ENCODE measurements around the gene ABITRAM.
"Not testable (repeated sequence)": the region's sequence is repeated elsewhere in the genome, so short reads cannot be mapped to it uniquely, and the experiment has no call there.

ABITRAM gene

DNA sequence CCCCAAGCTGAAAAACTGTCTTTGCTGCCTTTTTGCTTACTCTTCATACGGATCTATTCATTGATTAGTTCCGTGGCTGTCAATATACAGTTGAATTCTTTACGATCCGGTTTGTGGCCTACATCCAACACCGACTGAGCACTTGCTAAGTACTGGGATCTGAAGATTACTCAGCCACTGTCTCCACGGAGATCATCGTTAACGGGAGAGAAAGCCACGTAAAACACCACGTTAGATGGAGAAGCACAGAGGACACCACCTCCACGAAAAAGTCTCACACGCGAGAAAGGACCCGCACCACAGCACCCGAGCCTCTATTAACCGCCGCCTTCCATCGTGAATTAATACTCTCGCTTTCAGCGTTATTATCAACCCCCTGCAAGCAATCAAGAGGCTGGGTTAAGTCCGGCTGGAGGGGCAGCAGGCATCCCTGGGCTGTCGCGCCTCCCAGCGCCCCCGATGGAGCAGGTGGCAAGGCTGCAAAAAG is 926 bp upstream of the ABITRAM start:
- DNase-seq: no peak

- peak; percentile 90 for DNase-seq
Observed at GRCh38 chr9:108933718-108934322, 380 bp upstream of the ABITRAM start, which contains the start of gene ELP1. TSS of gene ELP1 (minus strand) at chr9:108934124. CDS start at chr9:108931146, 2,978 bp downstream.

DNA sequence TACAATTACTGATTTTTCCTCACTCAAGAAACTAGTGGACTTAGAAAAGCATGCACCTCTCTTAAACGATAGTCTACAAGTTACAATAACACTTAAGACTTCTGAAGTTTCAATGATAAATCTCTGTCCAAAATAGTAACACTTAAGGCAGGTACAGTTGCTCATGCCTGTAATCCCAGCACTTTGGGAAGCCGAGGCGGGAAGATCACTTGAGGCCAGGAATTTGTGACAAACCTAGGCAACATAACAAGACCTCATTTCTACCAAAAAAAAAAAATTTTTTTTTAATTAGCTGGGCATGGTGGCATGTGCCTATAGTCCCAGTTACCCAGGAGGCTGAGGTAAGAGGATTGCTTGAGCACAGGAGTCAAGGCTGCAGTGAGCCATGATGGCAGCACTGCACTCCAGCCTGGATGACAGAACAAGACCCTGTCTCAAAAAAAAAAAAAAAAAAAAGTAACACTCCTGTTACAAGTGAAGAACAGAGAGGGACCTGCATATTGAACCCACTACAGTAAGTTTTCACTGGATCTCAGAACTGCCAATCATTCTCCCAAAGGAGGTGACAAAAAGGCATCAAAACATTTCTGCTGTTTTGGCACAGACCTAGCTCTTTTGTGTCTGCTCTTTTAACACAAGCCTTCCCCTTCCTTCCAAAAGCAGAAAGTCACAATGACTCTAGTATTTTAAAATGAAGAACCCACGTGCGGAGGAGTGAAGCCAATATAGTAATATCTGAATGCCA is 3.5 kb downstream of the ABITRAM start:
- no peak for DNase-seq

DNA sequence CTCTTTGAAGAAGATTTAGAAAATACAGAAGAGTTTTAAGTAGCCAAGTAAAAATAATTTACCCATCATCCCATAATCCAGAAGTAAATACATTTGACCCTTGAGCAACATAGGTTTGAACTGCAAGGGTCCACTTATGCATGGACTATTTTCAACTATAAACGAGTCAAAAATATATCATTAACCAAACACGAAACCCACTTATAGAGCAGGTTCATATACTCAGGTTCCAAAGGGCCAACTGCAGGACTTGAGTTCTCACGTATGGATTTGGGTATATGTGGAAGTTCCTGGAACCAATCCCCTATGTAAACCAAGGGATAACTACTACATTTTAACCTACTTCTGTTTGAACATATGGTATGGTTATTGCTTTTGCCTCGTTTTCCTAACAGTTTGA is 5.8 kb downstream of the ABITRAM start:
- no peak for DNase-seq

GRCh38 chr9:108950168-108950567 is 16.0 kb downstream of the ABITRAM start:
- no peak for DNase-seq

- no peak for DNase-seq
Observed at GRCh38 chr9:108951578-108951977, 17.4 kb downstream of the ABITRAM start.

- no peak for DNase-seq
Observed at GRCh38 chr9:108953983-108954574, 19.9 kb downstream of the ABITRAM start.

DNA sequence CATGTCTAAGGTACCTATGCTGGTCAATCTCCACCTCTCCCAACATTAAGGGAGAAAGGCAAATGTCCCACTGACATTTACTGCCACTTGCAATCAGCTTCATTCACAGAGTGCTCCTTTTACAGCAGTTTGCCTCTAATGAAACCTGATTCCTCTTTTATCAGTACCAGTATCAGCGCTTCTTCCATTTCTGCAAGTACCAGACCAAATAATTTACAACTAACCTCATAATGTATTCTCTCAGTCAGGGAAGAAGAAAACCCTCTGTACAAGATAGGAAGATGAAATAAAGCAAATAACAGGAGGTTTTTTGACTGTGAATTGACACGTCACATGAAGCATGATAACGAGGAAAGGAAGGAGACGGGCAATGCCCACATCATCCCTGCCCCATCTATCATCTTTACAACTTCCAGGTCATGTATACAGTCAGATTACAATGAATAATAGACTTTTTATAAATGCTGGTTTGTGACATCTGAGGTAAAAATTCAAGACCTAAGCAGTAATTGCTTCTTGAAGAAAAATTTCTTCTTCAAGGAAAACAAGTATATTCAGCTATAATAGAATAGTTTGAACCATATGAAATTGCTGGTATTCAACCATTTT is 21.9 kb downstream of the ABITRAM start:
- DNase-seq: no peak

- no peak for DNase-seq
Observed at GRCh38 chr9:108956631-108957026, 22.4 kb downstream of the ABITRAM start.

DNA sequence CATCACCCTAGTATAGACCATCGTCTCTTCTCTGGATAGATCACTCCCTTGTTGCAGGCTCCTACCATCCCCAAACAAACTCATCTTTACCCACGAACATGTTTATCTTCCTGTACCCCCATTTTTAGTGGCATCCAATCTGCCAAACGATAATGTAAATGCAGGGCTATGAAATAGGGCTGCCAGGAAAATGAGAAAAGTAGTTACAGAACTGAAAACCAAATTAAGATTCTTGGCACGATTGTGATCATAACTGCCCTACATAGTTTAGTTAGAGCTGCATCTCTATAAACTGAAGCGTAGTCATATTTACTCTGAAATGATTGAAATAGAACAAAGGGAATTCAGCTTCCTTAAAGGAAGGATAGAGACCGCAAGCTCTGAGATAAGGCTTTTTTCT is 26.1 kb downstream of the ABITRAM start:
- DNase-seq: no peak

DNA sequence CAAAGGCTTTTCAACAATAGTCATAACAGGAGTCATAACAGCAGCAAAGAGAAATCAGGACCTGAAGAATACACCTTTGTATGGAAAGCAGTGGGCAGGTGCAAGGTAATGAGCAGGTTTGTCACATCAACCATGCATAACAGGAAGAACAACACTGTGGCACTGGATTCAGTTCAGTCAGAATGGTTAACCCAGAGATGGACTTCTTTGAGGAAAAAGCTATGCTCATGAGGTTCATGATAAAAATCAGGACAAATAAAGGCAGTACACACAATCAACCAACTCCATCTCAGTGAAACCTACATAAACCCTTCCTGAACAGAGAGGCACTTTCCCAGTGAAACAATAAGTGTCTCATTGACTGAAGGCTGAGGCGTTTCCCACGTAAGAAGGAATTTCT is 27.0 kb downstream of the ABITRAM start:
- DNase-seq: no peak

- DNase-seq: no peak
Observed at GRCh38 chr9:108963459-108964143, 29.4 kb downstream of the ABITRAM start.

- DNase-seq: no peak
Observed at GRCh38 chr9:108967916-108968315, 33.7 kb downstream of the ABITRAM start.

DNA sequence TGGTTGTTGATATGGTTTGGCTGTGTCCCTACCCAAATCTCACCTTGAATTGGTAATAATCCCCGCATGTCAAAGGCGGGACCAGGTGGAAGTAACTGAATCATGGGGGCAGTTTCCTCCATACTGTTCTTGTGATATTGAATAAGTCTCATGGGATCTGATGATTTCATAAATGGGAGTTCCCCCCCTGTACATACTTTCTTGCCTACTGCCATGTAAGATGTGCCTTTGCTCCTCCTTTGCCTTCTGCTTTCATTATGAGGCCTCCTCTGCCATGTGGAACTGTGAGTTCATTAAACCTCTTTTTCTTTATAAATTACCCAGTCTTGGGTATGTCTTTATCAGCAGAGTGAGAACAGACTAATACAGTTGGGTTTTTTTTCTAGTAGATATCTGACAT is 37.2 kb downstream of the ABITRAM start:
- DNase-seq: not testable (repeated sequence)

GRCh38 chr9:108972186-108972585 is 38.0 kb downstream of the ABITRAM start:
- no peak for DNase-seq

DNA sequence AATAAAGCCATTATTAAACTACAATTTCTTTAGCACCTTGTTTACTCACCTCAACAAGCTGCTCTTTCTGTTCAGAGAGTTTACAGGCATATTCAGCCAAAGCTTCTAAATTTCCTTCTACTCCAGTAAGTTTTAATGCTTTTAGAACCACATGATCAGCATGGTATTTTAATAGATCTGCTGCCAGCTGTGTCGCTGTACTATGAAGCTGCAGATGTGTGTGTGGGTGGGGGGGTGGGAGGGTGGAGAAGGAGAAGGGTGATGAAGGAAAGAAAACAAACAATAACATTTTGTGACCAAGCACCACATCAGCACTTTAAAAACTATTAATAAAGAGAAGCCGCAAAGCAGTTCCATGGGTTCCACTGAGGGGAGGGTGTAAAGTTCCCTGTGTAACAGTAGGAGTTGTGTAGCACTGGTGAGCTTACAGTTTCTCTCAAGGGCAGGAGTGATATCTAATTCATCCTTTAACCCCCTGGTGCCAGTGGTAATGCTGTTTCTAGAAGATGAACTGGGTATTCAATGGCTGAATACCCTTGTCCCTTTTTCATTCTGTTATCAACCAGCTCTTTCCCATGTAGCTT is 38.5 kb downstream of the ABITRAM start:
- DNase-seq: no peak

GRCh38 chr9:108973895-108974294 is 39.7 kb downstream of the ABITRAM start:
- no peak for DNase-seq

GRCh38 chr9:108978205-108978604 is 44.0 kb downstream of the ABITRAM start:
- DNase-seq: no peak

GRCh38 chr9:108980893-108981292 is 46.7 kb downstream of the ABITRAM start:
- no peak for DNase-seq

- no peak for DNase-seq
Observed at GRCh38 chr9:108983885-108984284, 49.7 kb downstream of the ABITRAM start.

Measured in activated CD4-positive, alpha-beta T cell treated with anti-CD3 and anti-CD28 coated beads for 4 hours (primary cell).